Testis (tissue), 3 donors: Measurements from ENCODE around the gene KLRC3. TPM values are rescaled to one million over a fixed set of nuclear protein-coding genes. Genes with fewer than 3 reads are reported as not detected.
"Not testable (repeated sequence)": the region's sequence is repeated elsewhere in the genome, so short reads cannot be mapped to it uniquely, and the experiment has no call there.

Experiments used
- DNase-seq: peaks from one replicate; pipeline ENCODE4 v3.0.0-alpha.2; 2019
- H3K27ac ChIP-seq, 2 donors: fragments of 200-600 bp; sonication (generic); one replicate each; pipeline ENCODE4 v1.5.1; 2019
- H3K27me3 ChIP-seq: fragments of 200-600 bp; sonication (generic); one replicate; pipeline ENCODE4 v1.5.1; 2019
- H3K36me3 ChIP-seq: fragments of 200-600 bp; sonication (generic); one replicate; pipeline ENCODE4 v1.5.1; 2017; ENCODE audit warnings: low read depth; ENCODE audit errors: missing control alignments
- H3K4me1 ChIP-seq: fragments of 200-600 bp; sonication (generic); one replicate; pipeline ENCODE4 v1.5.1; 2019
- H3K4me3 ChIP-seq, 2 donors: fragments of 200-600 bp; sonication (generic); one replicate each; pipeline ENCODE4 v1.5.1; 2017 to 2019
- H3K9me3 ChIP-seq: fragments of 200-600 bp; sonication (generic); one replicate; pipeline ENCODE4 v1.5.1; 2017
- CTCF ChIP-seq, 3 experiments: fragments of 450-650 bp in 2 of 3; fragments of 200-600 bp in 1 of 3; sonication (generic) in 1 of 3; IDR thresholded peaks; one replicate each; pipeline ENCODE4 v1.5.1; 2016 to 2019; ENCODE audit warnings: antibody characterized with exemption in 3 of 3, mild to moderate bottlenecking in 2 of 3, moderate library complexity in 1 of 3
- POLR2A ChIP-seq: fragments of 450-650 bp; IDR thresholded peaks from one replicate; pipeline ENCODE4 v1.6.1; 2017; ENCODE audit warnings: antibody characterized with exemption, mild to moderate bottlenecking, moderate library complexity
- WGBS, 2 donors: methylation state at CpG; one replicate each; pipeline ENCODE4 v1.1.5; 2018; 5-methylcytosine and 5-hydroxymethylcytosine counted together
- intact Hi-C: fragments of 100-400 bp; cut with DNase I; formaldehyde crosslinking; loops from one replicate; pipeline ENCODE4 v1.15.1; 2023; ENCODE audit warnings: low total_unique reads
- polyA plus RNA-seq: library from polyadenylated mRNA; stranded (reverse); fragments of 350-450 nt; fragmentation: Illumina TruSeq; extraction: RNeasy Lipid Tissue Mini Kit (QIAGEN cat#74804); gene quantifications from one replicate; pipeline ENCODE4 v1.2.3, GENCODE V29; 2014; ENCODE audit warnings: low read depth, low replicate concordance; ENCODE audit not compliant: insufficient read depth
- total RNA-seq, 2 donors: library from RNA; depleted of rRNA; stranded (reverse); fragments of >200 nt; gene quantifications; one replicate each; pipeline ENCODE4 v1.2.3, GENCODE V29; 2016

Gene KLRC3
- total and polyA plus RNA-seq, 3 donors from 2014 or later, result 1.3 TPM; not detected in 2

- H3K27me3 ChIP-seq, H3K4me3 ChIP-seq, H3K27ac ChIP-seq, DNase-seq, H3K9me3 ChIP-seq, intact Hi-C loops, H3K36me3 ChIP-seq, H3K4me1 ChIP-seq: not testable (repeated sequence)
- WGBS, 2 donors, result 55 to 67% methylated on average over 3 of the region's 3 CpGs
Measured at GRCh38 chr12:10435816-10436215, 15.4 kb upstream of the KLRC3 start, which contains the start of gene KLRC2. TSS of gene KLRC2 (minus strand) at chr12:10436010. CDS start at chr12:10435986, 24 bp downstream.

DNA sequence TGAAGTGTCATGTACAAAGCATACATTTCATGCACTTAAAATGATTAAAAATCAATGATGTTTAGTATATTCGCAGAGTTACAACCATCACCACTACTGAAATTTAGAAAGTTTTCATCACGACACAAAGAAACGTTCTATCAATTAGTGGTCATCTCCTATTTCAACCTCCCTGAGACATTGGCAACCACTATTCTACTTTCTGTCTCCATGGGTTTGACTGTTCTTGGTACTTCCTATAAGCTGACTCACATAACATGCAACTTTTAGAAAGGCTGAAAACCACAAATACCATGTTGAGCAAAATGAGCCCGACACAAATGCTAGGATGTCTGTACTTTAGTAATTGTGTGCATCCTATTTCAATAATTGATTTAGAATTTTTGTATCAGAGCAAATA, 10.2 kb upstream of the KLRC3 start:
- H3K27me3 ChIP-seq, H3K36me3 ChIP-seq, H3K9me3 ChIP-seq, DNase-seq, H3K27ac ChIP-seq, intact Hi-C loops, H3K4me1 ChIP-seq, H3K4me3 ChIP-seq: not testable (repeated sequence)
- 92 to 94% methylated on average over 4 of the region's 4 CpGs for WGBS, 2 donors

DNA sequence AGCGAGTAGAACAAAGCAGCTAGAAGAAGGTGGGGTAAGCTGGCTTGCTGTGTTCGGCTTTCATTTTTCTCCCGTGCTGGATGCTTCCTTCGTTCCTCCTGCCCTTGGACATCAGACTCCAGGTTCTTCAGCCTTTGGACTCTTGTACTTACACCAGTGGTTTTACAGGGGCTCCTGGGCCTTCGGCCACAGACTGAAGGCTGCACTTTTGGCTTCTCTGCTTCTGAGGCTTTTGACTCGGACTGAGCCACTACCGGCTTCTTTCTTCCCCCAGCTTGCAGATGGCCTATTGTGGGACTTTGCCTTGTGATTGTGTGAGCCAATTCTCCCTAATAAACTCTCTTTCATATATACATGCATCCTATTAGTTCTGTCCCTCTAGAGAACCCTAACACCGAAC, 5.5 kb upstream of the KLRC3 start:
- H3K4me1 ChIP-seq, H3K27ac ChIP-seq, H3K36me3 ChIP-seq, intact Hi-C loops, H3K9me3 ChIP-seq, DNase-seq, H3K27me3 ChIP-seq, H3K4me3 ChIP-seq: not testable (repeated sequence)
- 72 to 75% methylated on average over 7 of the region's 8 CpGs for WGBS, 2 donors

DNA sequence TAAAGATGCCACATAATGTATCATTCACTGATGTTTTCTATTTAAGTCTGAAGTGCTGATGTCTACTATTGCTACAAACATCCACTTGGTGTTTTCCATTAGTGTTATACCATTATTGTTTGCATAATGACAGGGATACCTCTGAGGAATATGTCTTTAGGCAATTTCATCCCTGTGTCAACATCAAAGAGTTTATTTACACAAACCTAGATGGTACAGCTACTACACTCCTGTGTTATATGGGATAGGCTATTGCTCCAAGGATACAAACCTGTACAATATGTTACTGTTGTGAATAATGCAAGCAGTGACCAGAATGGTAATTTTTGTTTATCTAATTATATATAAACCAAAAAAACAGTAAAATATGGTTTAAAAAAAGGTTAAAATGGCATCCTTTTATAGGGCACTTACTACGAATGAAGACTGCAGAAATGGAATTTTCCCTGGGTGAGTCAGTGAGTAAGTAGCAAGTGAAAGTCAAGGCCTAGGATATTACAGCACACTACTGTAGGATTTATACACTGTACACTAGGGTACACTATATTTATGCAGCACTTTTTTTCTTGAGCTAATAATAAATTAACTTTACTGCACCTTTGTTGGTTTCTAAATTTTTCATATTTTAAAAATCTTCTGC, 4.0 kb upstream of the KLRC3 start:
- H3K36me3 ChIP-seq, DNase-seq, H3K9me3 ChIP-seq, H3K4me3 ChIP-seq, intact Hi-C loops, H3K4me1 ChIP-seq, H3K27me3 ChIP-seq, H3K27ac ChIP-seq: not testable (repeated sequence)
- WGBS, 2 donors, result 100% methylated on average over 1 of the region's 1 CpG; no CpG with 5 or more reads in 1 of the 2 donors

DNA sequence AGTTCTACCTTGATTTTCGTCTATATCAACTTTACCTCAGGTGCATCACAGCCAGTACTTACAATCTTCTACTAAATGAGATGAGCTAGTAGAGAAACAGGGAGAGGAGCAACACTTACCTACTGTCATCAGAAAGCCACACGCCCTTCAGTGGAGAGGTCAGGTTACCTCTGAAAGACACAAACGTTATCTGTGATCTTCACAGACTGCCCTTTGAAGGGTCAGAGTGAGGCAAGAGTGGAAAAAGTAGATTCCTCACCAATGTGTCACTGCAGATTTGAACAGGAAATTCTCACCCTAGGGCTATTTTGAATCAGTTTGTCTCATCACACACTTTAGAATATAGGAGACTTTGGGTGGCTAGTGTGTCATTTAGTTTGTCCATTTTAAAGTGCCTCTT, 1.8 kb upstream of the KLRC3 start:
- H3K36me3 ChIP-seq, H3K9me3 ChIP-seq, H3K27ac ChIP-seq, DNase-seq, H3K27me3 ChIP-seq, H3K4me1 ChIP-seq, intact Hi-C loops, H3K4me3 ChIP-seq: not testable (repeated sequence)
- WGBS, 2 donors, result 43 to 72% methylated on average over 1 to 2 of the region's 3 CpGs

GRCh38 chr12:10409392-10409791, 11.0 kb downstream of the KLRC3 start, which contains the start of gene KLRC4:
TSS of gene KLRC4 (minus strand) at chr12:10409757. CDS start at chr12:10409575, 182 bp downstream.
- no peaks in the 10 kb centered on the region for H3K27me3 ChIP-seq
- no peak within 1 kb of the TSS for H3K27ac ChIP-seq
- TF ChIP-seq CTCF (IDR thresholded peaks at IDR 0.05) (no peak), POLR2A (no peak)
- WGBS, 2 donors, result 0% methylated on average over 1 of the region's 1 CpG
- no peaks in the 10 kb centered on the region for H3K4me1 ChIP-seq
- no peak within 1 kb of the TSS for H3K4me3 ChIP-seq
- H3K9me3 ChIP-seq, result no peaks in the 10 kb centered on the region
- no peak for DNase-seq
- intact Hi-C loops, result no loop called here
- H3K36me3 ChIP-seq, result no peaks in the 10 kb centered on the region

DNA sequence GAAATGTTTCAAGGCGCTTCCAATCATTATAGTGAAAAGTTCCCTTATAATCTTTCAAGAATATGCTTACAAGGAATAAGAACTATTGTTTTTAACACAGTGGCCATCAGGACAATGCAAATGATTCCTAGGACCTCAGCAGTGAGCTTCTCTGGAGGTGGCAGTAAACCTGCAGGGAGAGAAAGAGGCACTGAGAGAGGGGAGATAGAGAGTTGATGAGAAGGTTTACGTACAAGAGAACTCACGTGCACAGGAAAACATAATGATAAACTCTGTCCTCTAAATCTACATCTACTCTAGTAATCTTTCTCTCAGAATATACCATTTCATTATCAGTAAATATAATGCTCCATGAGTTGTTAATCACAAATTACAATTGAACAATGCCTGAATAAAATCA, 11.6 kb downstream of the KLRC3 start:
- 66 to 68% methylated on average over 3 of the region's 3 CpGs for WGBS, 2 donors
- Histone ChIP-seq H3K4me3 (no peak overlapping the region), H3K4me1 (no peaks in the 10 kb centered on the region), H3K27me3 (no peaks in the 10 kb centered on the region), H3K9me3 (no peaks in the 10 kb centered on the region), H3K36me3 (no peaks in the 10 kb centered on the region), H3K27ac (no peak overlapping the region)
- intact Hi-C loops, result no loop called here
- no peak for DNase-seq
- TF ChIP-seq POLR2A (no peak), CTCF (IDR thresholded peaks at IDR 0.05) (no peak)
